ENCODE results near the gene CLTB. TPM values are rescaled to one million over a fixed set of nuclear protein-coding genes. Genes with fewer than 3 reads are reported as not detected.

Gene CLTB
- total and polyA plus RNA-seq, 2 of the 4 experiments (the other 2 are of a cell fraction), result 87.6 to 99.9 TPM

DNA sequence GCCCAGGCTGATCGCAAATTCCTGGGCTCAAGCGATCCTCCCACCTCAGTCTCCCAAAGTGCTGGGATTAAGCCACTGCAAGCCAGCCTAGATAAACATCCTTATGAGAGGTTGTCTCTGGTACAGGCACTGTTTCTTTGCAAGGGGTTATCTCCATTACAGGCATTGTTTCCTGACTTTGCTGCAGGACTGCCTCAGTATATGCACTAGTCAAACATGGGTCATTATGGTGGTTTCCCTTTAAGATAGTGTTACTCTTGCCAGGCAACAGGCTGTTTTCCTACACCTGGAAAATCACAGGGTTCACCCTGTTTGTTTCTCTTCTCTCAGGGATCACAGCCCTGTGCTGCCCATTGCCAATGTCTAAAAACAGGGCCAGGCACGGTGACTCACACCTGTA, 7.8 kb upstream of the CLTB start:
- Histone ChIP-seq H2AK5ac (ENCODE audit: low read depth, low read length) (no peak overlapping the region), H3K4me1 (ENCODE audit: control insufficient read depth, insufficient read depth, low read length) (no peaks in the 10 kb centered on the region), H3K4ac (ENCODE audit: low read depth, low read length) (no peak overlapping the region), H3K14ac (replicated peaks; ENCODE audit: low read depth, low read length) (no peak overlapping the region), H2BK5ac (ENCODE audit: low read depth, low read length, poor library complexity, severe bottlenecking) (no peak overlapping the region), H2BK20ac (ENCODE audit: low read depth, low read length) (no peak overlapping the region), H3K27ac (ENCODE audit: insufficient read depth, low read length) (no peak overlapping the region), H3K56ac (ENCODE audit: extremely low read depth, insufficient read depth, low read length) (no peak overlapping the region), H3K9me1 (ENCODE audit: insufficient read depth, low read length) (no peaks in the 10 kb centered on the region), H2BK120ac (ENCODE audit: low read depth, low read length) (no peak overlapping the region), H3K9ac (ENCODE audit: low read depth, low read length) (no peak overlapping the region), H2BK15ac (ENCODE audit: low read depth, low read length) (no peak overlapping the region; the same call in 2 of the 3 replicates), H3K36me3 (ENCODE audit: control insufficient read depth, insufficient read depth, low read length) (no peaks in the 10 kb centered on the region), H3K4me2 (ENCODE audit: low read depth, low read length) (no peak overlapping the region), H2AFZ (replicated peaks; ENCODE audit: low read length, poor library complexity) (no peak overlapping the region), H3K27me3 (ENCODE audit: control insufficient read depth, insufficient read depth, low read length) (peaks cover 3% of the 10 kb centered on the region; the same call in 1 of the 2 replicates), H4K20me1 (ENCODE audit: insufficient read depth, low read length) (no peaks in the 10 kb centered on the region), H3K9me3 (ENCODE audit: control insufficient read depth, insufficient read depth, low read length) (peaks cover 2% of the 10 kb centered on the region; the same call in 1 of the 2 replicates), H4K8ac (ENCODE audit: low read depth in 2 of 2, low read length in 2 of 2) (no peak overlapping the region), H3K79me1 (ENCODE audit: low read depth in 1 of 2, low read length in 2 of 2) (no peaks in the 10 kb centered on the region), H3K18ac (ENCODE audit: low read depth, low read length) (no peak overlapping the region), H4K91ac (ENCODE audit: insufficient read depth, low read depth, low read length) (no peak overlapping the region), H2AK9ac (replicated peaks; ENCODE audit: low read depth, low read length, poor library complexity) (no peak overlapping the region), H4K5ac (ENCODE audit: low read depth, low read length) (no peak overlapping the region), H3K23ac (ENCODE audit: low read depth, low read length) (no peak overlapping the region), H3K4me3 (ENCODE audit: insufficient read depth, low read depth, low read length) (no peak overlapping the region)
- ChIA-PET CTCF (interaction anchor here (0.6 kb wide), 2 partner anchors 48 to 149 kb away, joined by 3 to 4 read pairs; no protein-coding TSS in a partner anchor), POLR2A (ENCODE audit: unreplicated experiment) (interaction anchor here (0.6 kb wide), 1 partner anchor 120 kb away, joined by 4 read pairs; no protein-coding TSS in a partner anchor)
- TF ChIP-seq CHD1 (IDR thresholded peaks at IDR 0.05; ENCODE audit: low read depth, low read length) (no peak), MXI1 (IDR thresholded peaks at IDR 0.05; ENCODE audit: borderline replicate concordance, low read depth, low read length) (no peak), CEBPB (IDR thresholded peaks at IDR 0.05; ENCODE audit: low read depth, low read length) (no peak), POLR2A (IDR thresholded peaks at IDR 0.05; ENCODE audit: low read depth, low read length) (no peak), RAD21 (IDR thresholded peaks at IDR 0.05; ENCODE audit: low read length) (no peak), MAFK (IDR thresholded peaks at IDR 0.05; ENCODE audit: low read depth, low read length) (no peak), RCOR1 (IDR thresholded peaks at IDR 0.05; ENCODE audit: insufficient replicate concordance, low read length) (no peak), NFE2L2 (IDR thresholded peaks at IDR 0.05; ENCODE audit: low read depth, low read length) (no peak), RFX5 (IDR thresholded peaks at IDR 0.05; ENCODE audit: low read depth, low read length) (no peak), SMC3 (IDR thresholded peaks at IDR 0.05; ENCODE audit: low read depth, low read length) (no peak), BHLHE40 (IDR thresholded peaks at IDR 0.05; ENCODE audit: low read depth, low read length) (no peak), MAZ (IDR thresholded peaks at IDR 0.05; ENCODE audit: borderline replicate concordance, low read depth, low read length) (no peak)
- TF ChIP-seq, protein P1, sequence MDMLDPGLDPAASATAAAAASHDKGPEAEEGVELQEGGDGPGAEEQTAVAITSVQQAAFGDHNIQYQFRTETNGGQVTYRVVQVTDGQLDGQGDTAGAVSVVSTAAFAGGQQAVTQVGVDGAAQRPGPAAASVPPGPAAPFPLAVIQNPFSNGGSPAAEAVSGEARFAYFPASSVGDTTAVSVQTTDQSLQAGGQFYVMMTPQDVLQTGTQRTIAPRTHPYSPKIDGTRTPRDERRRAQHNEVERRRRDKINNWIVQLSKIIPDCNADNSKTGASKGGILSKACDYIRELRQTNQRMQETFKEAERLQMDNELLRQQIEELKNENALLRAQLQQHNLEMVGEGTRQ (IDR thresholded peaks at IDR 0.05; ENCODE audit: low read depth, low read length), result no peak
- intact Hi-C loops (cut with micrococcal nuclease), result no loop called here
- DNase-seq (no peak), ATAC-seq (ENCODE audit: low read depth) (no peak; the same call in 1 of the 2 replicates)
- in situ Hi-C loops (cut with MboI; ENCODE audit: low sequenced_read_pairs), result no loop called here
- no CpG with 5 or more reads among the region's 3 CpGs for WGBS, 2 experiments (ENCODE audit: extremely low coverage in 2 of 2, insufficient read length in 1 of 2)
- dilution Hi-C loops (cut with HindIII; ENCODE audit: low sequenced_read_pairs, unreplicated experiment), result no loop called here
- BruUV-seq (replicated peaks), result no TSS peak

Data from IMR-90 (cell line).